ENCODE results near the gene TOB2. TPM values are rescaled to one million over a fixed set of nuclear protein-coding genes. Genes with fewer than 3 reads are reported as not detected.

TOB2 gene
- total and polyA plus RNA-seq, 3 experiments from 2014 or later: 24.8 to 59.8 (median 56.4) TPM

DNA sequence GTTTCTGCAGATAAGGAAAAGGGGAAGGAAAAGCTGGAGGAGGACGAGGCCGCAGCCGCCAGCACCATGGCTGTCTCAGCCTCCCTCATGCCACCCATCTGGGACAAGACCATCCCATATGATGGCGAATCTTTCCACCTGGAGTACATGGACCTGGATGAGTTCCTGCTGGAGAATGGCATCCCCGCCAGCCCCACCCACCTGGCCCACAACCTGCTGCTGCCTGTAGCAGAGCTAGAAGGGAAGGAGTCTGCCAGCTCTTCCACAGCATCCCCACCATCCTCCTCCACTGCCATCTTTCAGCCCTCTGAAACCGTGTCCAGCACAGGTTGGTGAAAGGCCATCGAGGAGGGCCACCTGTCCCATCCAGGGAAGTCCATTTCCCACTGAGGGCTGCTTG lies 59.3 kb downstream of the TOB2 start:
- no peak overlapping the region for H3K4me3 Mint-ChIP-seq
- H3K27ac Mint-ChIP-seq: no peak overlapping the region
- no peaks in the 10 kb centered on the region for H3K27me3 ChIP-seq (ENCODE audit: insufficient read depth, low read length, poor library complexity, severe bottlenecking)
- no peaks in the 10 kb centered on the region for H3K9me3 Mint-ChIP-seq
- DNase-seq: no peak
- no peaks in the 10 kb centered on the region for H3K4me1 ChIP-seq (ENCODE audit: insufficient read depth, low read length)
- no peak overlapping the region for H3K4me3 ChIP-seq (ENCODE audit: low read length)
- H3K36me3 Mint-ChIP-seq: peaks cover 3 to 34% (median 11%) of the 10 kb centered on the region in 3 donors
- no peaks in the 10 kb centered on the region for H3K27me3 Mint-ChIP-seq
- ChIA-PET CTCF (no interaction called here), POLR2A (no interaction called here)
- no peaks in the 10 kb centered on the region for H3K36me3 ChIP-seq (ENCODE audit: insufficient read depth, low read length)
- H3K4me1 Mint-ChIP-seq: peaks cover 8 to 15% (median 11%) of the 10 kb centered on the region in 3 donors
- H3K27ac ChIP-seq (ENCODE audit: low read depth, low read length): no peak overlapping the region
- H3K9me3 ChIP-seq (ENCODE audit: low read length): no peaks in the 10 kb centered on the region

DNA sequence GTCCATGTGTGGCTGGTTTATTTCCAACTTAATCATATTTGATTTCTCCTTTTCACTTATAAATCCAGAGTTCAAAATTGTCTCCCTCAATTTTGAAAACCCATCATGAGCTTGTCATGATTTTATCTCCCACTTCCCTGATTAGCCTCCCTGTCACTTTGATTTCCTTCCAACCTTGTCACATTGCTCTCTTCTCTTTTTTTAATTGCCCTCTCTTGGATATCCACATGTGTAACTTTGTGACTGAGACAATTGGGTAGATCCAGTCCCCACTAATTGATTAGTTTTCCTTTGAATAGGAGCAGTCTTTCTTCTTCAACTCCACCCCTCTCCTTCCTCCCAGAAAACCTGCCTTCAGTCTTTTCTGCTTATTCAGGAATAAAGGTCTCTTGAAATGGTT lies 62.5 kb downstream of the TOB2 start:
- Mint-ChIP-seq H3K36me3 (peaks cover 0 to 20% (median 4%) of the 10 kb centered on the region in 3 donors), H3K27ac (peak overlapping the region in 5 of 8 donors; percentile 23 to 84 (median 43)), H3K27me3 (no peaks in the 10 kb centered on the region), H3K4me3 (peak overlapping the region in 6 of 7 donors; percentile 5 to 87 (median 40)), H3K4me1 (peaks cover 9 to 21% (median 20%) of the 10 kb centered on the region in 3 donors), H3K9me3 (no peaks in the 10 kb centered on the region)
- no peaks in the 10 kb centered on the region for H3K27me3 ChIP-seq (ENCODE audit: insufficient read depth, low read length, poor library complexity, severe bottlenecking)
- H3K36me3 ChIP-seq (ENCODE audit: insufficient read depth, low read length): no peaks in the 10 kb centered on the region
- H3K4me1 ChIP-seq (ENCODE audit: insufficient read depth, low read length): peaks cover 6% of the 10 kb centered on the region
- no peak overlapping the region for H3K27ac ChIP-seq (ENCODE audit: low read depth, low read length)
- H3K4me3 ChIP-seq (ENCODE audit: low read length): no peak overlapping the region
- no peak for DNase-seq
- CTCF ChIA-PET: interaction anchor here (1.2 kb wide), 1 partner anchor 20 kb away, joined by 5 read pairs; no protein-coding TSS in a partner anchor
- POLR2A ChIA-PET: no interaction called here
- H3K9me3 ChIP-seq (ENCODE audit: low read length): no peaks in the 10 kb centered on the region

Other genes with a start within 250 kb of the TOB2 start
- gene L3MBTL2, start 241.5 kb downstream of the TOB2 start, total RNA-seq: 10 to 100 TPM; 54.4 to 55.9 TPM
- gene L3MBTL2, start 241.5 kb downstream of the TOB2 start, polyA plus RNA-seq: 34.2 TPM
- under 1 TPM; 0.16 to 0.20 TPM for gene CHADL, start 205.9 kb downstream of the TOB2 start, total RNA-seq
- 0.70 TPM for gene CHADL, start 205.9 kb downstream of the TOB2 start, polyA plus RNA-seq
- 100 to 1,000 TPM; 170 to 182 TPM for gene RANGAP1, start 160.6 kb downstream of the TOB2 start, total RNA-seq
- gene RANGAP1, start 160.6 kb downstream of the TOB2 start, polyA plus RNA-seq: 26.9 TPM
- gene ZC3H7B, start 145.3 kb downstream of the TOB2 start, total RNA-seq: 10 to 100 TPM; 58.9 to 59.9 TPM
- 1.5 TPM for gene ZC3H7B, start 145.3 kb downstream of the TOB2 start, polyA plus RNA-seq
- 1 to 10 TPM; 1.8 to 3.5 TPM for gene TEF, start 64.9 kb downstream of the TOB2 start, total RNA-seq
- 5.3 TPM for gene TEF, start 64.9 kb downstream of the TOB2 start, polyA plus RNA-seq
- gene PHF5A, start 21.9 kb upstream of the TOB2 start, total RNA-seq: 100 to 1,000 TPM; 120 to 125 TPM
- 24.9 TPM for gene PHF5A, start 21.9 kb upstream of the TOB2 start, polyA plus RNA-seq
- 100 to 1,000 TPM; 112 to 114 TPM for gene ACO2, start 22.3 kb upstream of the TOB2 start, total RNA-seq
- 92.5 TPM for gene ACO2, start 22.3 kb upstream of the TOB2 start, polyA plus RNA-seq
- 10 to 100 TPM; 69.9 to 78.7 TPM for gene POLR3H, start 97.7 kb upstream of the TOB2 start, total RNA-seq
- gene POLR3H, start 97.7 kb upstream of the TOB2 start, polyA plus RNA-seq: 22.6 TPM
- not detected for gene CSDC2, start 114.2 kb upstream of the TOB2 start, total RNA-seq
- not detected for gene CSDC2, start 114.2 kb upstream of the TOB2 start, polyA plus RNA-seq
- gene PMM1, start 143.0 kb upstream of the TOB2 start, total RNA-seq: 10 to 100 TPM; 27.5 to 33.2 TPM
- gene PMM1, start 143.0 kb upstream of the TOB2 start, polyA plus RNA-seq: 33.3 TPM
- gene DESI1, start 174.2 kb upstream of the TOB2 start, total RNA-seq: 10 to 100 TPM; 84.2 to 86.9 TPM
- 12.5 TPM for gene DESI1, start 174.2 kb upstream of the TOB2 start, polyA plus RNA-seq
- 100 to 1,000 TPM; 447 to 453 TPM for gene XRCC6, start 174.5 kb upstream of the TOB2 start, total RNA-seq
- gene XRCC6, start 174.5 kb upstream of the TOB2 start, polyA plus RNA-seq: 456 TPM
- 100 to 1,000 TPM; 315 to 324 TPM for gene SNU13, start 242.1 kb upstream of the TOB2 start, total RNA-seq
- gene SNU13, start 242.1 kb upstream of the TOB2 start, polyA plus RNA-seq: 270 TPM